UCSD-AML1 (cell line): Measurements from ENCODE around the gene TMEM132C.
"Not testable (repeated sequence)": the region's sequence is repeated elsewhere in the genome, so short reads cannot be mapped to it uniquely, and the experiment has no call there.

Source experiments
- DNase-seq: peaks from one replicate; lab custom pipeline; 2025; ENCODE audit not compliant: unreplicated experiment; lab: John Stamatoyannopoulos, UW

TMEM132C gene

DNA sequence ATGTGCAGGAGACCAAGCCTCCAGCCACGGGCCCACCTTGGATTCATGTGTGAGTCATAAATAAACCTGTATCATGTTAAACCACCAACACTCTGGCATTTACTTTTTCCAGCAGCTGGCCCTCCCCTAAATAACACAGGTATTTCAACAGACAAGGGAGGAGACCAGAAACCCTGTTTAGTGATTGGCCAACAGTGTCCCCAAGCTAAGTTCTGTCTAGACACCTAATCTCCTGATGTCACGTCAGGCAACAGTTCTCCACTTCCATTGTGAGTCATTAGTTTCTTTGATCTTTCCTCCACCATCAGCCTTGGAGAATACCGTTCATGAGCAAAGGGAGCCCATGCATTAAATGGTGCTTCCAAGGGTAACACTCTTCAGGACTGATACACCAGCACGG, 196.9 kb downstream of the TMEM132C start:
- no peak for DNase-seq

- no peak for DNase-seq
These were observed 200.9 kb downstream of the TMEM132C start for GRCh38 chr12:128467882-128468281.

- no peak for DNase-seq
These were observed 202.0 kb downstream of the TMEM132C start for GRCh38 chr12:128468926-128469325.

DNA sequence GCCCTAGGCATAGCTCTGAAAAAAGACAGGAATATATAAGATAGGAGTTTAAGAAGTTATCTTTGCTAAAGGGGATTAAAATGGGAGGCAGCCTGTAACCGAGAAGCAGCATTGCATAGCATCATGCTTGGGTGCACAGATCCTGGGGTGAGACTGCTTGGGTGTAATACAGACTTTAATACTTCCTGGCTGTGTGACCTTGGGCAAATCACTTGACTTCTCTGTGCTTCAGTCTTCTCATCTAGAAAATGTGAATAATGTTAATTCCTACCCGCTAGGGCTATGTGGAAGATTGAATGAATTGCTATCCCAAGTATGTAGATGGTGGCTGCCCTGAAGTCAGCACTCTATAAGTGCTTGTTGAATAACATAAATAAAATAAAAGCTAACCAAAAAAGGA, 204.5 kb downstream of the TMEM132C start:
- DNase-seq = no peak

GRCh38 chr12:128474916-128475315, 207.9 kb downstream of the TMEM132C start:
- DNase-seq = no peak

- DNase-seq = no peak
These were observed 209.3 kb downstream of the TMEM132C start for GRCh38 chr12:128476266-128476665.

- DNase-seq = no peak
These were observed 216.7 kb downstream of the TMEM132C start for GRCh38 chr12:128483526-128484255.

DNA sequence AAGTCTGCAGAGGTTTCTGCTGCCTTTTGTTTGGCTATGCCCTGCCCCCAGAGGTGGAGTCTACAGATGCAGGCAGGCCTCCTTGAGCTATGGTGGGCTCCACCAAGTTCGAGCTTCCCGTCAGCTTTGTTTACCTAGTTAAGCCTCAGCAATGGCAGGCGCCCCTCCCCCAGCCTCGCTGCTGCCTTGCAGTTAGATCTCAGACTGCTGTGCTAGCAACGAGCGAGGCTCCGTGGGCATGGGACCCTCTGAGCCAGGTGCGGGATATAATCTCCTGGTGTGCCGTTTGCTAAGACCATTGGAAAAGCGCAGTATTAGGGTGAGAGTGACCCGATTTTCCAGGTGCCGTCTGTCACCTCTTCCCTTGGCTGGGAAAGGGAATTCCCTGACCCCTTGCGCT, 230.4 kb downstream of the TMEM132C start:
- not testable (repeated sequence) for DNase-seq

GRCh38 chr12:128507470-128507869, 240.5 kb downstream of the TMEM132C start:
- DNase-seq = no peak

DNA sequence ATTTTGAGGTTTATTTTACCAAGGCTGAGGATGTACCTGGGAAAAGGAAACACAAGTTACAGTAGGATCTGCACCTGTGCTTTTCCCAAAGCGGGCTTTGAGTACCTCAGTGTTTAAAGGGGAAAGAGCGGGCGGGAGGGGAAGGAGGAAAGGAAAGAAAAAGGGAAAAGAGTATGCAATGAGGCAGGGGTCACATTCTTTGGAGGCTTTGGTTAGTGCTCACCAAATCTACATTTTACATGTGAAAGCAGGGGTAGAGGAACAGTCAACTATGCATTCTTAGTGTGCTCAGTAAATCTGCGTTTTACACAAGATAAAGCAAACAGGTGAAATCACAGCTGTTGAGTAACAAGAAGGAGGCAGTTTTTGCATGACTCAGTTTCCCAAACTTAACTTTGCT, 242.2 kb downstream of the TMEM132C start:
- no peak for DNase-seq

GRCh38 chr12:128510511-128510910, 243.5 kb downstream of the TMEM132C start:
- DNase-seq = no peak

- DNase-seq = no peak
These were observed 246.4 kb downstream of the TMEM132C start for GRCh38 chr12:128513331-128513730.

- DNase-seq = no peak
These were observed 246.9 kb downstream of the TMEM132C start for GRCh38 chr12:128513831-128514230.

GRCh38 chr12:128518644-128519043, 251.7 kb downstream of the TMEM132C start:
- DNase-seq = no peak

DNA sequence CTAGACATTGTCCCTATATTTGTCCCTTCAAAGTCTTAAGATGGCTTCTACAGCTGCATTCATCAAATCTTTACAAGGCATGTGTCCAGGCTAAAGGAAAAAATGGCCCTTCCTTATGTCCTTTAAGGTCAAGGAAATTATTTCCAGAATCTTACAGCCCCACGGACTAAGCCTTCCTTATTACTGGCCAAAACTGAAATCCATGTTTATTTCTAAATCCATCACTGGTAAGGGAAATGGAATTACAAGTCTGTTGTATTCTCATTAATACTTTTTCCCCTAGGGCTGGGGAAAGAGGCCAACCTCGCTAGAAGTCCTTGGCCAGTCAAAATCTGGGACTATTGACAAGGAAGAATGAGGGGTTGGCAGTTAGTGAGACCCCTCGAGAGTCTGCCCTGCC, 252.5 kb downstream of the TMEM132C start:
- no peak for DNase-seq

DNA sequence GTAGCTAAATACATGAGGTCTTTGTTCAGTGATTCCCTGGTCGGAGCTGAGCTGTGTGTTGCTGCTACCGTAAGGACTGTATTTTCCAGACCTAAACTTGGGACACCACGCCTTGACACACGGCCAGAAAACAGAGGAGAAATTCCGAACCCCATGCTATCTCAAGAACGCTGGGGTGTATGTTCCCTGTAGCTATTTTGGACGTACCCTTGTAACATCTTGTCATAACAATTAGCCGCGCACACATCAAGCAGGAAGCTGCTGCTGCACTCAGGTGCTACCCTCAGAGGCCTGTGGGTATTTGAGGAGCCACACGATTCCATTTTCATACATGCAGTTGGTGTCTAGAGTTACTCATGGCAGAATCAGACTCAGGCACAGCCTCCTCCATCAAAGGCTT, 255.0 kb downstream of the TMEM132C start:
- DNase-seq = no peak

- DNase-seq = no peak
These were observed 257.5 kb downstream of the TMEM132C start for GRCh38 chr12:128524439-128524838.

GRCh38 chr12:128531170-128531569, 264.2 kb downstream of the TMEM132C start:
- DNase-seq = no peak

DNA sequence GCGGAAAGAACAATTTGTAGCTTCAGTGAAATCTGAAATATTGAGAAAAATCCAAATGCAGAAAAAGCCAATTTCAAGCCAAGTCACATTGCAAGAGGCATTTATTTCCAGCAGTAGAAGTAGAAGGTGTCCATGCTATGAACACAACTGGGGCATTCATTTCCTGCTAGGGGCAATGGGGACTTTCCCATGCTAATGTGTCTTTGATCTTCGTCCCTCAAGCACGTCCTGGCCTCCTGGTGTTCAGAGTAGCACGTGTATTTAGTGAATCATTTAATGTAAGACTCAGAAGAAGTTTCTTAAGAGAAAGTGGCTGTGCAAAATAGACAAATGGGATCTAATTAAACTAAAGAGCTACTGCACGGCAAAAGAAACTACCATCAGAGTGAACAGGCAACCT, 267.9 kb downstream of the TMEM132C start:
- no peak for DNase-seq

DNA sequence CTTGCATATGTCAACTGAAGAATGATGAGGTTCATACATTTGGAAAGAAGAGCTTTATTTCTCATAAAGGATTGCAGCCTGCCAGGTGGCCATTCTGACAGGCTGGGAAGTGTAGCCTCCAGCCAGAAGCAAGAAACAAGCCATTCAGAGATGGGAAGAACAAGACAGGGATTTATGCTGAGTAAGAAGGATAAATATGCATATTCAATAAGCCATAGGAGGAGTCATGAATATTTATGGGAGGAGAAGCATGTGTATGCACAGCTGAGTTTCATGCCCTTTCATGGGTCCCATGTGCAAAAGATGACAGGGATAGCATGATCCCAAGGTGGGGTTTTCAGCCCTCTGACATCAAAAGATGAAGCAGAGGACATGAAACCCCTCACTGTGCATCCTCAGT, 269.8 kb downstream of the TMEM132C start:
- DNase-seq = no peak

DNA sequence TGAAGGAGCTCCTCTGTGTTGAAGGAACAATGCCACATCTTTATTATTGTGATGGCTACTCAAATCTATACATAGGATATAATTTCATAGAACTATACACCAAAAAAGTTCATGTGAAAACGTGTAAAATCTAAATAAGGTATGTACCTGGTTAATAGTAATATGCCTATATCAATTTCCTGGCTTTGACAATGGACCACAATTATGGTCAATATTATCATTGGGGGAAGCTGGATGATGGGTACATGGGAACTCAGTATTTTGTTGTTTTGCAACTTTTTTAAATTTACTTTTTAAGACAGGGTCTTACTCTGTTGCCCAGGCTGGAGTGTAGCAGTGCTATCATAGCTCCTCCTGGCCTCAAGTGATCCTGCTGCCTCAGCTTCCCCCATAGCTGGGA, 270.7 kb downstream of the TMEM132C start:
- DNase-seq = no peak

DNA sequence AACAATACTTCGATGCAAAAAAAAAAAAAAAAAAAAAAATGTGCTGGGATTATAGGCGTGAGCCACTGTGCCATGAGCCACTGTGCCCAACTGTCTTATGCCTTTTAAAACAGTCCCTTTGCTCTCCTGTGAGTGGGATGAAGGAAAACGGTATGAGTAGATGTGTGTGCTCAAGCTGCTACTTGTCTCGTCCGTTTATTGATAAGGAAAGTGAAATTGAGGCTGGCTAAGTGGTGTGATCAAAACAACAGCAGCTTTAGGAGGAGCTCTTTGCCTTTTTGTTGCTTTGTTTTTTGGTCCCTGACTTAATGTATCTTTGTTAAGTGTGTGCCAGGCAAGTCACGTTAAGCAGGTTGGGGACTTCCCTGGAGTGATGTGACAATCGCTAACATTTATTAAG, 275.9 kb downstream of the TMEM132C start:
- no peak for DNase-seq

- DNase-seq = no peak
These were observed 276.5 kb downstream of the TMEM132C start for GRCh38 chr12:128543460-128543859.
